Ovary (tissue), 9 donors: ENCODE measurements around the gene STAB1. TPM values are rescaled to one million over a fixed set of nuclear protein-coding genes. Genes with fewer than 3 reads are reported as not detected.

Source experiments
- DNase-seq, 5 donors: peaks; one replicate each; pipeline ENCODE4 v3.0.0-alpha.2; 2019 to 2020
- H3K27ac ChIP-seq, 2 donors: fragments of 200-600 bp; one replicate each; pipeline versions ENCODE4 v1.5.1 to v1.8.0; 2019 to 2022
- H3K27me3 ChIP-seq: fragments of 200-600 bp; one replicate; pipeline ENCODE4 v1.8.0; 2022
- H3K36me3 ChIP-seq: fragments of 200-600 bp; sonication (generic); one replicate; pipeline ENCODE4 v1.5.1; 2019
- H3K4me1 ChIP-seq: one replicate; pipeline ENCODE4 v1.8.1; 2013; ENCODE audit warnings: mild to moderate bottlenecking, moderate library complexity; ENCODE audit not compliant: insufficient read depth
- H3K4me3 ChIP-seq: fragments of 200-600 bp; sonication (generic); one replicate; pipeline ENCODE4 v1.5.1; 2017
- H3K9me3 ChIP-seq, 2 donors: fragments of 200-600 bp in 1 of 2; sonication (generic) in 1 of 2; one replicate each; pipeline versions ENCODE4 v1.5.1 to v1.8.1; 2013 to 2019; ENCODE audit warnings: mild to moderate bottlenecking in 1 of 2, moderate library complexity in 1 of 2
- CTCF ChIP-seq, 3 donors: fragments of 450-650 bp in 2 of 3; fragments of 200-600 bp in 1 of 3; IDR thresholded peaks; one replicate each; pipeline versions ENCODE4 v1.5.1 to v1.8.0; 2016 to 2022; ENCODE audit warnings: antibody characterized with exemption in 3 of 3, mild to moderate bottlenecking in 1 of 3
- EP300 ChIP-seq: sonication (generic); formaldehyde crosslinking; IDR thresholded peaks from one replicate; pipeline ENCODE4 v1.6.1; 2017; ENCODE audit warnings: antibody characterized with exemption
- POLR2A ChIP-seq: fragments of 450-650 bp; IDR thresholded peaks from one replicate; pipeline ENCODE4 v1.6.1; 2017; ENCODE audit warnings: antibody characterized with exemption, mild to moderate bottlenecking, moderate library complexity
- WGBS, 3 donors: extraction: QIAGEN DNeasy Blood & Tissue Kit in 1 of 3; methylation state at CpG; one replicate each; pipeline versions ENCODE4 v1.1.5 to v1.1.7; 2013 to 2017; 5-methylcytosine and 5-hydroxymethylcytosine counted together
- intact Hi-C, 4 donors: fragments of 100-400 bp; cut with DNase I; formaldehyde crosslinking; loops; one replicate each; pipeline versions ENCODE4 v1.11.0 to v1.15.1; 2022 to 2023
- polyA plus RNA-seq, 2 donors: library from polyadenylated mRNA; stranded (reverse); fragments of 200-250 nt in 1 of 2; fragments of 350-450 nt in 1 of 2; fragmentation: Illumina TruSeq in 1 of 2; extraction: RNeasy Lipid Tissue Mini Kit (QIAGEN cat#74804) in 1 of 2; gene quantifications; one replicate each; pipeline ENCODE4 v1.2.3, GENCODE V29; 2013 to 2014
- total RNA-seq, 7 donors: library from RNA; depleted of rRNA in 2 of 7; stranded (reverse); fragments of >200 nt in 2 of 7; fragmentation: NEBNext Ultra II Directional in 3 of 7; extraction: Animal tissue kit (Norgen Biotek cat#: 25700) in 3 of 7; gene quantifications; one replicate each; pipeline versions ENCODE4 v1.1.0 to v1.2.4, GENCODE V29; 2016 to 2023
- donor health status: DM: no; HTN: no; CAD: no; lungs with moderate emphysema.
- donor health status: DM: no; HTN: no; CAD: no.
- donor health status: Bipolar disorder and iron deficiency.
- donor health status: DM: yes; HTN: yes; CAD: no.
- donor health status: DM: no; HTN: no; CAD: no.
- donor health status: DM: yes; HTN: yes; CAD: no.

STAB1 gene
- total and polyA plus RNA-seq, 9 donors, result 21.4 to 114 (median 47.5) TPM

DNA sequence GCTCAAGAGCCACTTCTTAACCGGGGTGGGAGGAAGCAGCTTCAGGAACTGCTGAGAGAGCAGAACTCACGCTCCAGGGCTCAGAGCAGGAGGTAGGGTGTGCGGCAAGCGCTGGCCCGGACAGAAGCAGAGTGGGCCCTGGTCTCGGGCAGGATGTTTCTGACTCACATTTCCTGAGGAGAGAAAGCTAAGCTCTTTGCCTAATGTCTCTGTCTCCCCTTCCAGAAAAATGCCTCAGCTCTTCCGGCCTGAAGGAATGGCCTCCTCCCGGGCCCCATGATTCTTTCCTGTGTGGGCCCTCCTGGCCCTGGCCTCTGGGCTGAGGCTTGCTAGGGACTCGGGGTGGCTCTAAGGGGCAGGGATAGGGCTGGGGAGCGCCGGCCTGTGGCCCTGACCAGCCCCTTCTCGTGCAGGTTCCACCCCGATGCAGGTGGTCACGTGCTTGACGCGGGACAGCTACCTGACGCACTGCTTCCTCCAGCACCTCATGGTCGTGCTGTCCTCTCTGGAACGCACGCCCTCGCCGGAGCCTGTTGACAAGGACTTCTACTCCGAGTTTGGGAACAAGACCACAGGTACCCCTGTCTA is 4.1 kb upstream of the STAB1 start:
- H3K9me3 ChIP-seq, result no peaks in the 10 kb centered on the region
- TF ChIP-seq EP300 (no peak), CTCF (IDR thresholded peaks at IDR 0.05) (no peak), POLR2A (no peak)
- H3K27ac ChIP-seq, result no peak overlapping the region
- intact Hi-C loops, result no loop called here
- no peak overlapping the region for H3K4me3 ChIP-seq
- no peaks in the 10 kb centered on the region for H3K4me1 ChIP-seq
- no peak for DNase-seq
- WGBS, 3 donors, result 80 to 86% (median 86%) methylated on average over 19 to 23 of the region's 23 CpGs
- peaks cover 2% of the 10 kb centered on the region for H3K36me3 ChIP-seq
- no peaks in the 10 kb centered on the region for H3K27me3 ChIP-seq

GRCh38 chr3:52492059-52492458 is 3.1 kb upstream of the STAB1 start:
- H3K9me3 ChIP-seq, result no peaks in the 10 kb centered on the region
- peaks cover 2% of the 10 kb centered on the region for H3K36me3 ChIP-seq
- H3K4me1 ChIP-seq, result no peaks in the 10 kb centered on the region
- no peak for DNase-seq
- H3K4me3 ChIP-seq, result no peak overlapping the region
- 86 to 88% (median 86%) methylated on average over 19 to 21 of the region's 21 CpGs for WGBS, 3 donors
- no peaks in the 10 kb centered on the region for H3K27me3 ChIP-seq
- intact Hi-C loops, result no loop called here
- no peak for TF ChIP-seq EP300
- TF ChIP-seq POLR2A, result no peak
- no peak for TF ChIP-seq CTCF (IDR thresholded peaks at IDR 0.05)
- no peak overlapping the region for H3K27ac ChIP-seq

DNA sequence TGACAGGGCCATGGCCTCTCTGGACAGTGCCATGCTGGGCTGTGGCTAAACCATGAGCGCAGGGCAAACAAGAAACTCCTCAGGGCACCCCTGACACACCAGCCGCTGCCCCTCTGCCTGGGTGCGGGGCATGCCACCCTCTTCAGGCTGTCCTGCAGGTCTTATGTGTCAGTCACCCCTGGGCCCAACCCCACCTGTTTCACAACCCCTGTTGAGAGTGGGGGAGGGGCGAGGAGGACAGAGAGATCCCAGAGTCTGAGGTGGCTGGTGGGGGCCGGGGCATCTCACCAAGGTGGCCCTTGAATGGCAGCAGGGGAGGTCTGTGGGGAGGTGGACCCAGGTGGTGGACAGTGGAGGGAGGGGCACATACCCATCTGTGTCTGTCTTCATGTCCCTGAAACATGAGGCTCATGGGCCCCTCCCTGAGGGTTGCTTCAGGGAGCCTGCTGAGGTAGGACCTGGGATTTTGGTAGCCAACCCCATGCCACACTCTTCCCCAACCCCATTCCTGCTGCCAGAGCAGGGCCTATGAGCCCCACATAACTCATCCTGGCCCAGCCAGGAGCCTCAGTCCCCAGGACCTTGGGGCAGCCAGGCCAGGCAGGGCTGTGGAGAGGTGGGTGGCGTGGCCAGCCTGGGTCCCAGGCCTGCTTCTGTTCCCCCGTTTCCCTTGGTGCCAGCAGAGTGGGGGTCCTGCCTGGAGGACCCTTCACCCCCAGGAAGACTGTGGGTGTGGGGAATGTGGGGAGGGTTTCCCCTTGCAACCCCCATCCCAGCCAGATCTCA is 1.7 kb upstream of the STAB1 start:
- DNase-seq, result no peak
- no peak overlapping the region for H3K27ac ChIP-seq
- no peaks in the 10 kb centered on the region for H3K27me3 ChIP-seq
- intact Hi-C loops, result no loop called here
- H3K36me3 ChIP-seq, result no peaks in the 10 kb centered on the region
- H3K4me3 ChIP-seq, result no peak overlapping the region
- H3K9me3 ChIP-seq, result no peaks in the 10 kb centered on the region
- TF ChIP-seq EP300 (no peak), POLR2A (no peak), CTCF (IDR thresholded peaks at IDR 0.05) (no peak)
- no peaks in the 10 kb centered on the region for H3K4me1 ChIP-seq
- 88 to 97% (median 94%) methylated on average over 6 to 7 of the region's 7 CpGs for WGBS, 3 donors

DNA sequence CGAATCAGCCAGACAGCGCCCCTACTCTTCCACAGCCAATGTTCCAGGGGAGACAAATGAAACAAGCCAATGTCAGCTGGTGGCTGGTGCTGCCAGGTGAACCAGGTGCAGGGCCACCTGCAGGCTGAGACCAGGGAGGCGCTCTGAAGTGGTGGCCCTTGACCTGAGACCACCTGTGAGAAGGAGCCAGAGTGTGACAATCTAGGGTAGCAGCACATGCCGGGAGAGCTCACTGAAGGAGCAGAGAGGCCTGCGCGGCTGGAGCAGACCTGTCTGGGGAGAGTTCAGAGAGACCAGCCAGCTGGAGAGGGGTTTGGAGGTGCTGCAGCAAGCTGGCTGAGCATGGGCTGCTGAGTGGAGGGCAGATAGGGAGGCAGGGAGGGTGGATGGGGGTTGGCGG is 693 bp upstream of the STAB1 start:
- Histone ChIP-seq H3K27me3 (no peaks in the 10 kb centered on the region), H3K4me1 (no peaks in the 10 kb centered on the region), H3K36me3 (no peaks in the 10 kb centered on the region), H3K4me3 (no peak overlapping the region), H3K27ac (no peak overlapping the region), H3K9me3 (no peaks in the 10 kb centered on the region)
- no peak for TF ChIP-seq EP300
- TF ChIP-seq CTCF (IDR thresholded peaks at IDR 0.05), result no peak
- no peak for TF ChIP-seq POLR2A
- intact Hi-C loops, result no loop called here
- WGBS, 3 donors, result 65 to 74% (median 74%) methylated on average over 7 of the region's 7 CpGs
- no peak for DNase-seq
